HG03196 (cell line): ENCODE measurements around the gene DMRTB1.

Experiments
- ATAC-seq: cut with Tn5 transposase; IDR thresholded peaks from one replicate; pipeline ENCODE4 v1.9.1; 2021; ENCODE audit not compliant: unreplicated experiment

Gene DMRTB1

DNA sequence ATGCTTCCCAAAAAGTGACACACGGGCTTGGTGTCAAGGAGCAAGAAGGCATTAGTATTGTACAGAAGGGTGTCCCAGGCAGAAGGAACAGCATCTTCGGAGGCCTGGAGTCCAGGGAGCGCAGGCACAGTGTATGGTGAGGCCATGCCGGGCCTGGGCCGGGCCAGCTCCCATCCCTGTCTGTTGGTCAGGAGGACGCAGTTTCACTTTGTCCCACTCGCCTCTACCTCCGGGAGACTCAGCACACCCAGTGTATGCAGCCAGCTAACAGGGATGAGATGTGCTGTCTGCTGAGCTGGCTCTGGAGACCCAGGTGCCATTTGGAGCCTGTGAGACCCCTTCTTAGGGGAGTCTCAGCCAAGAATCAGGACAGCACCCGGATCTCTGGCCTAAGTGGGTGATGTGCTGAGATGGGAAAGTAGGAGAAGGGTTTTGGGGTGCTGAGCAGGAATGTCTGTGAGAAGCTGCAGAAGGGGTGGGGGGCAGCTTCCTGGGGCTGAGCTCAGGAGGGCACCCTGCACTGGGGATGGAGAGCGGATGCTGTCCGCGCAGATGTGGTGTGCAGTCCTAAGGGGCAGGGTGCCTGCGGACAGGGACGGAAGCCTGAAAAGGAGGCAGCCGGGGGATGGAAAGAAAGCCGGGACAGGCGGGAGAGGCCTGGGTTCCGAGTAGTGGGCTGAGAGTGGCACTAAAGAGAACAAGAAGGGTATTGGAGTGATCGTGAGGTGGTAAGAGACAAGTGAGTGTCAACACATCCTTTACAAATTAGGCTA, 25.7 kb downstream of the DMRTB1 start:
- ATAC-seq: no peak

DNA sequence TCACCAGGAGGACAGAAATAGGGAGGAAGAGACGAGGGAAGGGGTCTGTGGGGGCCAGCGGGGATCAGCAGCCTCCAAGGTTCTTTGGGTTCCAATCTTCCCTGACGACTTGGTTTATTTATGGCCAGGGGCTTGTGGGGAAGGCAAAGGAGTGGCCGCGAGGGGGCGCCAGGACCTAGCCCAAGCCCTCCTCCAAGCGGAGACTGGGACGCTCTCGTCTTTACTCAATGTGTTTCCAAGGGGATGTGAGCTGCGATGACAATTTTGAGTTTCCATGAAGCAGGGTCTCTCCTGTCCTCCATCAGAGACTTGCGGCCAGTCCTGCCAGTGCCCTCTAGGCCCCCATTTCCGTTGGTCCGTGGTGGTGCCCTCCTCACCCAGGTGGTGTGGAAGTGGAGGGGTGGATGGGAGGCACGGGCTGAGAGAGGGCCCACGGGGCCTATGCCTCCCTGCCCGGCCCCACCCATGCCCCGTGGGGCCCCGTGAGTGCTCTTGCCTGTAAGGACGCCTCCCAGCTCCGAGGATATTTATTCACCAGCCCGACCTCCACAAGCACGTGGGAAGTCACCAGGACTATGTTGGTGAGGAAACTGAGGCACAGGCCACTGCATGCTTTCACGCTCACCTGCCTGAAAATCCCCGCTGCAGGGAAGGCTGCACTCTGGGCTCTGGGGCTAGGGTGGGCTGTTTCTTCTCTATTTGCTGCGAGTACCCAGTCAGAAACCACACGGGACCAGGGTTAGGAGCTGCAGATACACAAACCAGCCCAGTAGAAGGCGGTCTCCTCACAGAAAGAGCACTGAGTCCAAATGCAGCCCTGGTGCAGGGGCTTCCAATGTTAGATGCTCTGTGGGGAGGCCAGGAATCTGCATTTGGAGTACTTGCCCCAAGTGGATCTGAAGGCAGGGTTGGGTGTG, 26.5 kb downstream of the DMRTB1 start:
- no peak for ATAC-seq

- no peak for ATAC-seq
Observed at GRCh38 chr1:53486395-53487026, 27.3 kb downstream of the DMRTB1 start.

DNA sequence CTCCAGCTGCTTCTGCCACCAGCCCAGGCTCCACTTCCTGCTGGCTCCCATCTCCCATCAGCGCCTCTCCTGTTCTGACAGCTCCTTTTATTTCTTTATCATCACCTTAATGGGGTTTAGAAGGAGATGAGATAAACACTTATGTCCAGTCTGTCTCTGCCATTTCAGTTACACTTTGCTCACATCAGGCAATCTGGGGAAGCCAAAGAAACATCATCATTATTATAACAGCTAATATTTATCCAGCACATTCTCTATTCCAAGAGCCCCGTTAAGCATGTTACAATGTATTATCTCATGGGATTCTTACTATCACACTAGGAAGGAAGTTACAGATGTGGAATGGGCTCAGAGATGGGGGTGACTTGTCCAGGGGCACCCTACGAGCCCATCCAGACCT, 31.2 kb downstream of the DMRTB1 start:
- no peak for ATAC-seq

GRCh38 chr1:53495633-53496345, 36.6 kb downstream of the DMRTB1 start:
- no peak for ATAC-seq

- no peak for ATAC-seq
Observed at GRCh38 chr1:53498555-53499131, 39.4 kb downstream of the DMRTB1 start.

- no peak for ATAC-seq
Observed at GRCh38 chr1:53499257-53500203, 40.3 kb downstream of the DMRTB1 start.

GRCh38 chr1:53500204-53501064, 41.2 kb downstream of the DMRTB1 start:
- ATAC-seq: no peak

DNA sequence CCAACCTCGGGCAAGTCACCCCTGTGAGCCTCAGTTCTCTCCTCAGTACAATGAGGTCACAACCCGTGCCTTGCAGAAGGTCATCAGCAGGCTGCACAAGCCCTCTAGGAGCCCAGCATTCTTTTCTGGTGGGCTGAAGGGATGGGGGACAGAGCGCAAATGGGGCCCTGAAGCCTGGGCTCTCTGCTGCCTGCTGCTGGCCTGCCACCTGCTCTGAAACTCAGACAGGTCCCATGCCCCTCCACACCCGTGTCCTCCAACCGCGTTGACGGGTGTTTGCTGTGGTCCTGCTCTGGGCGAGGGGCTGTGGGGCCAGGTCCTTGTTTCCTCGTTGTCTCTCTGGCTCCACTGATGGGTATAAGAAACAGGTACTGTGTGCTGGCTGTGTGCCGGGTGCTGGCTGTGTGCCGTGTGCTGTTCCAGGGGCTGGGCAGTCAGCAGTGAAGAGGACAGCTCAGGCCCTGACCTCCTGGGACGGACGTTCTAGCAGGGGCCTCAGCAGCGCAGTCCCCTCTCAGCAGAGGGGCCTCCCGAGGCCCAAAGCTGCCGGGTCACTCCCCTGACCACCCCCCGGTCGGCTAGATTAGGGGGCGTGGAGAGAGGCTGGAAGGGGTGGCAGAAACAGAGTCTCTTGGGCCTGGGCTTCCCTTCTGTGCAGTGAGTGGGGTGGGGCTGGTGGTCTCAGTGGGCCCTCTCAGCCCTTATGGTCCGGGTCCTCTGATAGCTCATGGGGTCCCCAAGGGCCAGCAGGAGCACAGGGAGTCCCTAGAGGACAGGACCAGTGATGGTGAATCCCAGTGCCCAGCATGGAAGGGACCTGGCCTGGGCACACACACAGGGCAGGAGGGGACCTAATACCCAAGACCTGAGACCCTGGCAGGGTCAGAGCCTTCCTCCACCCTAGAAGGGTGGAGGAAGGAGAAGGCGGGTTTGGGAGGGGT, 42.1 kb downstream of the DMRTB1 start:
- no peak for ATAC-seq

DNA sequence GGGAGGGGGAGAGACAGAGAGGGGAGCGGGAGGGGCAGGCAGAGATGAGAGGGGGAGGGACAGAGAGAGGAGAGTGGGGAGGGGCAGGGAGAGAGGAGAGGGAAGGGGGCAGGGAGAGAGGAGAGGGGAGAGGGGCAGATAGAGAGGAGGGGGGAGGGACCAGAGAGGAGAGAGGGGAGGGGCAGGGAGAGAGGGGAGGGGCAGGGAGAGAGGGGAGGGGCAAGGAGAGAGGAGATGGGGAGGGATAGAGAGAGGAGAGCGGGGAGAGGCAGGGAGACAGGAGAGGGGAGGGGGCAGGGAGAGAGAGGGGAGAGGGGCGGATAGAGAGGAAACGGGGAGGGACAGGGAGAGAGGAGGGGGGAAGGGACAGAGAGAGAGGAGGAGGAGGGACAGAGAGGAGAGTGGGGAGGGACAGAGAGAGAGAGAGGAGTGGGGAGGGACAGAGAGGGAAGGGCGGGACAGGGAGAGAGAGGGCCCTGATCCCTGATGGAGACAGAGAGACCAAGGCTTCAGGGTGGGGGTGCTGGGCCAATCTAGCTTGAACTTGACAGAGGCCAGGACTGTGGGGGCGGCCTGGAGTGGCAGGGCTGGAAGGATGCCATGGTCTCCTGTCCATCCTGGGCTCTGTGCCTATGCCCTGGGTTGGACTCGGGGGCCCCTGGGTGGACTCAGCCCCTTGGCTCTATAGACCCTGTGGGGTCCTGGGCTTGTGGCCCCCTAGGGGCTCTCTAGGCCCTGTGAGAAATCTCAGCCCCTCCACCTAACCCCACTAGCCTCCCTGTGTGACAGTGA, 43.6 kb downstream of the DMRTB1 start:
- ATAC-seq: no peak

- ATAC-seq: no peak
Observed at GRCh38 chr1:53503433-53504217, 44.4 kb downstream of the DMRTB1 start.

- no peak for ATAC-seq
Observed at GRCh38 chr1:53504901-53505300, 45.7 kb downstream of the DMRTB1 start.

DNA sequence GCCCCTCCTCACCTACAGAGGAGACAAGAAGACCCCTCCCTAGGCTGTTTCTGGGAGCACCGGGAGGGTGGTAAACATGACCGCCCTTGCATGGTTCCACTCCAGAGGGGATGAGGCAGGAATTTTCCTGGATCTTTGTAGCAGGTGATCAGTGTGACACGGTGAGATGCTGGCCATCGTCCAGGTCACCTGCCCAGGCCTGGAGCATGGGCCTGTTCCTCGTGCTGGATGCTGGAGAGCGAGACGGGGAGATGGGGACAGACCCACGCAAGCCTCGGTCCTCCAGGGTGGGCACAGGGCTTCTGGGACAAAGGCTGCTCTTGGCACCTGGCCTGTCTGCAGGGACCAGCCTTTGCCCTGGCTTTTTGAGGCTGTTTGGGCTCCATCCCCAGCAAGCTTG, 46.2 kb downstream of the DMRTB1 start:
- no peak for ATAC-seq

- no peak for ATAC-seq
Observed at GRCh38 chr1:53505891-53506290, 46.7 kb downstream of the DMRTB1 start.

DNA sequence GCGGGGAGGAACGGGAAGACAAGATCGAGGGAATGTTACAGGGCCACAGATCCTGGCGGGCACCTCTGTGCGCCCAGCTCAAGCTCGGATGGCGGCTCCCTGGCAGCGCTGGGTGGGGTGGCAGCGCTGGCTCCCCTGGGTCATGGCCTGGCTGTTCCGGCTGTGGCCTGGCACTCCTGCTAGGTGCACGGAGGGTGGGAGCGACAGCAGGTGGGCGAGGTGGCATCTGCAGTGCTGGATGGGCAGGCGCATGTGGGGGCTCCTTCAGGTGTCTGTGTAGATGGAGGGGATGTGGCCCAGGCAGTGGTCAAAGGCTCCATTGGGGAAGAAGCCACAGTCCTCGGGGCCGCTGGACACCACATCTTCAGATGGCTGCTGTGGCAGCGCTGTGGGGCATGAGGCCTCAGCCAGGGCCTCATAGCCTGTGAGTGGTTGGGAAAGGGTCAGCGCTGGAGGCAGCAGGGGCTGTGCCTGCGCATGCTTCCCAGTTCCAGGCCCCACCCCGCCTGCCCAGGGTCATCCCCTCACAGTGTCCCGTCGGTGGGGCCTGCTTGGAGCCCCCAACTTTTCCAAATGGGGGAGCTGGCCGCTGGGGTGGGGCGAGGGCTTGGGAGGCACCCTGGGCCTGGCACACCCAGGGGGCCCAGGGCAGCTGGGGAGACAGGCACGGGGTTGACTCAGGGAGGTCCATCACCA, 47.3 kb downstream of the DMRTB1 start:
- ATAC-seq: no peak
